ENCODE data around the gene RELB.

RELB gene

GRCh38 chr19:45025264-45025663 is 24.0 kb downstream of the RELB start:
- DNase-seq (ENCODE audit: low read depth), result no peak

GRCh38 chr19:45027371-45027770 is 26.1 kb downstream of the RELB start:
- no peak for DNase-seq (ENCODE audit: low read depth)

- DNase-seq (ENCODE audit: low read depth), result no peak
These were observed 29.6 kb downstream of the RELB start for GRCh38 chr19:45030825-45031224.

GRCh38 chr19:45032421-45032820 is 31.2 kb downstream of the RELB start:
- no peak for DNase-seq (ENCODE audit: low read depth)

- no peak for DNase-seq (ENCODE audit: low read depth)
These were observed 34.5 kb downstream of the RELB start for GRCh38 chr19:45035755-45036154.

- DNase-seq (ENCODE audit: low read depth), result no peak
These were observed 36.3 kb downstream of the RELB start for GRCh38 chr19:45037393-45038169.

- DNase-seq (ENCODE audit: low read depth), result peak; percentile 78
These were observed 37.9 kb downstream of the RELB start, which contains the start of gene CLASRP for GRCh38 chr19:45038931-45039893. TSS of gene CLASRP (plus strand) at chr19:45039045. CDS start at chr19:45040213, 1,168 bp downstream.

GRCh38 chr19:45040059-45040771 is 39.0 kb downstream of the RELB start:
- DNase-seq (ENCODE audit: low read depth), result no peak

GRCh38 chr19:45041125-45041524 is 39.9 kb downstream of the RELB start:
- DNase-seq (ENCODE audit: low read depth), result no peak

- no peak for DNase-seq (ENCODE audit: low read depth)
These were observed 44.5 kb downstream of the RELB start for GRCh38 chr19:45045671-45046353.

- no peak for DNase-seq (ENCODE audit: low read depth)
These were observed 45.1 kb downstream of the RELB start for GRCh38 chr19:45046355-45046754.

- DNase-seq (ENCODE audit: low read depth), result no peak
These were observed 46.0 kb downstream of the RELB start for GRCh38 chr19:45047188-45047797.

GRCh38 chr19:45049073-45049736 is 47.9 kb downstream of the RELB start:
- no peak for DNase-seq (ENCODE audit: low read depth)

GRCh38 chr19:45050036-45050435 is 48.8 kb downstream of the RELB start:
- no peak for DNase-seq (ENCODE audit: low read depth)

GRCh38 chr19:45051929-45052579 is 50.8 kb downstream of the RELB start:
- DNase-seq (ENCODE audit: low read depth), result no peak

- no peak for DNase-seq (ENCODE audit: low read depth)
These were observed 55.6 kb downstream of the RELB start for GRCh38 chr19:45056831-45057230.

- no peak for DNase-seq (ENCODE audit: low read depth)
These were observed 56.2 kb downstream of the RELB start for GRCh38 chr19:45057444-45057843.

GRCh38 chr19:45058622-45059159 is 57.4 kb downstream of the RELB start:
- DNase-seq (ENCODE audit: low read depth), result no peak

GRCh38 chr19:45059258-45059965 is 58.1 kb downstream of the RELB start:
- DNase-seq (ENCODE audit: low read depth), result peak; percentile 37

Data from GM04504 (cell line).